ENCODE data around the gene ATP5MC2. TPM values are rescaled to one million over a fixed set of nuclear protein-coding genes. Genes with fewer than 3 reads are reported as not detected.

ATP5MC2 gene
- total and polyA plus RNA-seq, 9 of the 15 experiments (the other 6 are each of a cell fraction or from before 2014, with no cell fraction given) = 314 to 1,208 (median 468) TPM

- TF ChIP-seq NR2C2 (CRISPR knock-in tag; IDR thresholded peaks at IDR 0.05) (no peak), NR2C2 (tag; IDR thresholded peaks at IDR 0.05) (no peak), MXD1 (CRISPR knock-in tag; IDR thresholded peaks at IDR 0.05; ENCODE audit: borderline replicate concordance, poor library complexity, severe bottlenecking) (no peak), CEBPB (tag; IDR thresholded peaks at IDR 0.05) (no peak), MAFK (IDR thresholded peaks at IDR 0.05; ENCODE audit: low read length) (no peak), SMARCA5 (IDR thresholded peaks at IDR 0.05) (no peak), SMC3 (conservative IDR thresholded peaks at IDR 0.05; ENCODE audit: insufficient read depth, low read depth, low read length) (no peak), LEF1 (IDR thresholded peaks at IDR 0.05) (no peak), MAX (CRISPR knock-in tag; IDR thresholded peaks at IDR 0.05) (no peak), CREB5 (CRISPR knock-in tag; IDR thresholded peaks at IDR 0.05) (no peak)
Observed at GRCh38 chr12:53720946-53721345, 45.1 kb upstream of the ATP5MC2 start (continued).

All from K562 (cell line).